ENCODE data around the gene ANKRD29.

DNA sequence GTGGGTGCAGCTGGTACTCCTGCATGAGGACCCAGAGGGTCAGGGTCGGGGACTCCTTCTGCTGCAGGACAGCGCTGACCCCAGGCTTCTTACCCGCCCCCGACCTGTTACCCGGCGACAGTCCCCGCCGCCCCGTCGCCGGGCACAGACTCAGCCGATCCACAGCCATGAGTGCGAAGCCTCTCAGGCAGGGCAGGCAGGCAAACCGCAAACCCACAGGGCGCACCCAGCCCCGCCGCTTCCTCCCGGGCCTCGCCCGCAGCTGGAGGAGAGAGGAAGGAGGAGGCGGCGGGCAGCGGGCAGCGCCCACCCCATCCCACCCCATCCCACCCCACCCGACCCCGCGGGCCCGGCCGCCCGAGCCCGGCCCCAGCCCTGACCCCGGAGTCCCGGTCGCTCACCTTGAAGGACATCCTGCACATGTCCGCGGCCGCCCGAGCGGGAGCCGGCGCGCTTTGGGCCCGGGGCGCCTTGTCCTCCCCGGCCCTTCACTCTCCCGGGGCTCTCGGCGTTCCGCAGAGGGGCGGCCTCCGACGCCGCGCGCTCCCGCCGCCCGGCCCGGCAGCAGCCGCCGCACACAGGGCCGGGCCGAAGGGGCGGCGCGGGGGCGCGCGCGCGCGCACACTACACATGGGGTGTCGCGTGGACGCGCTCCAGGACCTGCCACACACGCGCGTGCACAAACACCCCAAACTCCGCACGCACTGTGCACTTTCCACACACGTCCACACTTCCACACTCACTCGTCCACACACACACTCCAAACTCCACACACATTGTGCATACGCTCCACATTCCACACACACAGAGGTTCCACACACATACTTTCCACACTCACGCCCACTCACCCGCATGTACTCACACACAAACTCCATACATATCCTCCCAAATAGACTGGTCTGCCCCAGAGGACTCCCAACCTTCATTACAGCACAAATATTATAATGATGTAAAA, at the start of gene ANKRD29:
- TF ChIP-seq CTCF (IDR thresholded peaks at IDR 0.05) (no peak), POLR2AphosphoS5 (IDR thresholded peaks at IDR 0.05) (no peak)
